HG03039 (cell line): Measurements from ENCODE around the gene TRIM75.
"Not testable (repeated sequence)": the region's sequence is repeated elsewhere in the genome, so short reads cannot be mapped to it uniquely, and the experiment has no call there.

Experiments used
- ATAC-seq: cut with Tn5 transposase; IDR thresholded peaks from one replicate; pipeline ENCODE4 v1.9.1; 2021; ENCODE audit warnings: mild to moderate bottlenecking, moderate library complexity; ENCODE audit not compliant: unreplicated experiment

TRIM75 gene

DNA sequence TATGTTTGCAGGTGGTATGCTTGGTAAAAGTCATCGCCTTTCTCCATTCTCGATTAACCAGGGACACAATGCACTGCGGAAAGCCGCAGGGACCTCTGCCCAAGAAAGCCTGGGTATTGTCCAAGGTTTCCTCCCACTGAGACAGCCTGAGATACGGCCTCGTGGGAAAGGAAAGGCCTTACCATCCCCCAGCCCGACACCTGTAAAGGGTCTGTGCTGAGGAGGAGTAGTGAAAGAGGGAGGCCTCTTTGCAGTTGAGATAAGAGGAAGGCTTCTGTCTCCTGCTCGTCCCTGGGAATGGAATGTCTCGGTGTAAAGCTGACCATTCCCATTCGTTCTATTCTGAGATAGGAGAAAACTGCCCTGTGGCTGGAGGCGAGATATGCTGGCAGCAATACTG lies 19.7 kb downstream of the TRIM75 start:
- not testable (repeated sequence) for ATAC-seq

GRCh38 chr4:165077034-165077578 lies 23.4 kb downstream of the TRIM75 start:
- no peak for ATAC-seq

DNA sequence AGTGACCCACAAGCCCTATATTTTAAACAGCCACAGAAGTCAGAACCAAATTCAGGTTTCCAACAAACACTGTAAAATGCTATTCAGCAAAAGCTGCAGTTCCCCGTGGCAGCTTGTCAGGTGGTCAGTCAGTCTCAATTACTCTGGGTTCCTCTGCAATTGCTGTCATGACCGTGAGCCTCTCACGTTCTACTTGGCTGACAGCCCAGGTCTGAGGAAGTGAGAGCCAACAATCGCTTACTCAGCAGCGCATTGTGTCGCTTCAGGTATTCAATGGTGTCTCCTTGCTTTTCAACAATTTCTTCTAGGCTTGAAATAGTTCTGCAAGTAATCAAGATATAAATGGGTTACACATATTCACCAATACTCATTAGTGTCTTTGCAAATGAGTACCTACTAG lies 25.8 kb downstream of the TRIM75 start:
- ATAC-seq = no peak

GRCh38 chr4:165084787-165085186 lies 31.1 kb downstream of the TRIM75 start:
- not testable (repeated sequence) for ATAC-seq

- ATAC-seq = no peak
These were observed 32.3 kb downstream of the TRIM75 start for GRCh38 chr4:165085946-165086345.

DNA sequence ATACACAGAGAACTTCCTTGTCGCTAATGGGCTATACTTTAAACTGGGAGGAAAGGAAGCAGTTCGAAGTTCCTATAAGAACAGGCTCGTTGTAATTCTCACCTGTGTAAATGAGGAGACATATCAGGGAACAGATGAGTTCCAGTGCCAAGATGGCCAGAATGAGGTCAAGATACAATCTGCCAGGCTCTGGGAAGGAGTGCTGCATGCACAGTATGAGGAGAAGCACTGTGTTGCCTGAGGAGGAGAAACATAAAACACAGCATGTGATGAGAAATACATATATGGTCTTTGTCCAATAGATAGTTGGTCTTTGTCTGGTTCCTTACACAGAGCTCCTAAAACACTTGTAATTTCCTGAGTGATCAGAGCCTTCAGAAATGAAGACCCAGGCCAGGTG lies 34.7 kb downstream of the TRIM75 start:
- ATAC-seq = no peak

- ATAC-seq = not testable (repeated sequence)
These were observed 38.5 kb downstream of the TRIM75 start for GRCh38 chr4:165092187-165092586.

DNA sequence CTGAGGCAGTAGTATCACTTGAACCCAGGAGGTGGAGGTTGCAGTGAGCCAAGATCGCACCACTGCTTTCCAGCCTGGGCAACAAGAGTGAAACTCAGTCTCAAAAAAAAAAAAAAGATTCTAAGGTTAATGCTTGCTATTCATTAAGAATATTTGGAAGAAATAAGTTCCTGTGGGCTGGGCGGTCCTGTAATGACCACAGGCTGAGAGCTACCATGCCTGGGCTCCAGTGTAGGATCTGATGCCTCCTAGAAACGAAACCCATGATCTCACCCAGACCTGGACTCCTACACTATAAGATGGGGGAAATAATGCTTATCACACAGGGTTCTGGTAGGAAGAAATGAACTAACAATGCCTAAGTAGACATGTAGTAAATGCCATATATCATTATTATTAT lies 41.2 kb downstream of the TRIM75 start:
- no peak for ATAC-seq

DNA sequence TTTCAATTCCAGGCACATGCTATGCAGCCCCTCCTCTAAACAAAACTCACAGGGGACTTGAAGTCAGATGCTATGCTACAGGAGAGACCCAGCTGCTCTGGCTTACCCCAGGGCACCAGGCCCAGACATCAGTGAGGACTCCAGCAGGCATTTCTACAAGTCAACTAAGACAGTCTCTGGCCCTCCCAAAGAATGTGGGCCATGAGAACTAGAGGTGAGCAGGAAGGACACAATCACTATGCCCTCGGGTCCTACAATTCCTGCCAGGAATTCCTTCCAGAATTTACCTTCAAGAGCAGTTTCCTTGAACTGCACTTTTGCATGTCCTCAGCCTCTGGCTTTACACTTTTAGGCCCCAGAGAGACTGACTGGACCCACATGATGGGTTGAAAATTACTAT lies 41.6 kb downstream of the TRIM75 start:
- no peak for ATAC-seq

DNA sequence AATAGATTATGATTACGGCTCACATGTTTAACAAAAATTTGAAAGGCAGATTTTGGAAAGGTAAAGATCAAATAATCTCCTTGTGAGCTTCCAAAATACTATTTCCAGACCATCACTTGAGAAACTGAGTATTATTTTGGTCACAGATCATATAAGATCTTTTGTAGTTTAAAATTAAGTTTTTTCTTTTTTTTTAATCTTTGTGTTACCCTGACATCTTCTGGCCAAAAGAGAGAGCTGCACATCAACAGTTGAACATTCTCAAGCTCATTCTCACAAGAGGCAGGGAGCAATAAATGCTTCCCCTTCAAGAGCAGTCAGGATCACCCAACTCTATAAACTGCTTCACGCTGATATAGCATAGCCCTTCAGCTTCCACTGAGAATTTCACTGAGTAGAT lies 43.1 kb downstream of the TRIM75 start:
- no peak for ATAC-seq

GRCh38 chr4:165101641-165102040 lies 48.0 kb downstream of the TRIM75 start:
- no peak for ATAC-seq

DNA sequence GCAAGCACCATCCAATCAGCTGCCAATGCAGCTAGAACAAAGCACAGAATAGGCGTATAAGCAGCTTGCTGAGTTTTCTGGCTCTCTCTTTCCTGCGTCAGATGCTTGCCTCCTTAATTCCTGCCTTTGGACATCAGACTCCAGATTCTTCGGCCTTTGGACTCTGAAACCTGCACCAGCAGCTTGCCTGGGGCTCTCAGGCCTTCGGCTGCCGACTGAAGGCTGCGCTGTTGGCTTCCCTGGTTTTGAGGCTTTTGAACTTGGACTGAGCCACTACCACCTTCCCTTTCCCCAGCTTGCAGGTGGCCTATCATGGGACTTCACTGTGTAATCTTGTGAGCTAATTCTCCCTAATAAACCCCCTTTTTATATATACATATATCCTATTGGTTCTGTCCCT lies 52.9 kb downstream of the TRIM75 start:
- no peak for ATAC-seq
